Measurements from ENCODE around the gene SAA1. TPM values are rescaled to one million over a fixed set of nuclear protein-coding genes. Genes with fewer than 3 reads are reported as not detected.

SAA1 gene
- total RNA-seq, 1 experiment from 2014 or later = 7.9 TPM

GRCh38 chr11:18271206-18271605 is 5.1 kb downstream of the SAA1 start:
- intact Hi-C loops (cut with micrococcal nuclease; ENCODE audit: unreplicated experiment) (no loop called here), in situ Hi-C loops (cut with HindIII; ENCODE audit: low pct_unique_long_range_greater_than_20kb, low sequenced_read_pairs) (no loop called here)
- H3K4me3 ChIP-seq (ENCODE audit: low read depth in 2 of 2, low read length in 2 of 2) = no peak overlapping the region
- no peaks in the 10 kb centered on the region for H3K9me3 ChIP-seq (ENCODE audit: control insufficient read depth, insufficient read depth, low read depth, low read length)
- CTCF ChIA-PET = no interaction called here
- no peak overlapping the region for H3K27ac ChIP-seq (ENCODE audit: low read length)
- POLR2A ChIA-PET = no interaction called here
- no peaks in the 10 kb centered on the region for H3K4me1 ChIP-seq (ENCODE audit: control insufficient read depth, insufficient read depth, low read length)
- no peak for ATAC-seq
- TF ChIP-seq CTCF (IDR thresholded peaks at IDR 0.05) = no peak
- TF ChIP-seq REST (IDR thresholded peaks at IDR 0.05; ENCODE audit: insufficient read depth in 1 of 2, low read depth in 2 of 2, low read length in 1 of 2) = no peak
- no peak for TF ChIP-seq SIN3A (IDR thresholded peaks at IDR 0.05; ENCODE audit: borderline replicate concordance, insufficient read depth, low read depth, low read length)
- TF ChIP-seq TCF7L2 (IDR thresholded peaks at IDR 0.05; ENCODE audit: low read depth, low read length) = no peak
- no peaks in the 10 kb centered on the region for H3K36me3 ChIP-seq (ENCODE audit: control insufficient read depth, insufficient read depth, low read length)
- H3K27me3 ChIP-seq (ENCODE audit: control insufficient read depth, insufficient read depth, low read length) = no peaks in the 10 kb centered on the region
- no TSS peak for BruUV-seq (replicated peaks)
- DNase-seq (ENCODE audit: low read depth, low spot score) = no peak

- ChIA-PET CTCF (no interaction called here), POLR2A (no interaction called here)
- no peaks in the 10 kb centered on the region for H3K9me3 ChIP-seq (ENCODE audit: control insufficient read depth, insufficient read depth, low read depth, low read length)
- H3K4me3 ChIP-seq (ENCODE audit: low read depth in 2 of 2, low read length in 2 of 2) = no peak overlapping the region
- no peaks in the 10 kb centered on the region for H3K27me3 ChIP-seq (ENCODE audit: control insufficient read depth, insufficient read depth, low read length)
- no TSS peak for BruUV-seq (replicated peaks)
- no peak for TF ChIP-seq REST (IDR thresholded peaks at IDR 0.05; ENCODE audit: insufficient read depth in 1 of 2, low read depth in 2 of 2, low read length in 1 of 2)
- no peak for TF ChIP-seq TCF7L2 (IDR thresholded peaks at IDR 0.05; ENCODE audit: low read depth, low read length)
- TF ChIP-seq POLR2AphosphoS5 (IDR thresholded peaks at IDR 0.05; ENCODE audit: low read depth, low read length) = no peak
- TF ChIP-seq CTCF (IDR thresholded peaks at IDR 0.05) = no peak
- TF ChIP-seq SIN3A (IDR thresholded peaks at IDR 0.05; ENCODE audit: borderline replicate concordance, insufficient read depth, low read depth, low read length) = no peak
- in situ Hi-C loops (cut with HindIII; ENCODE audit: low pct_unique_long_range_greater_than_20kb, low sequenced_read_pairs) = no loop called here
- intact Hi-C loops (cut with micrococcal nuclease; ENCODE audit: unreplicated experiment) = no loop called here
- DNase-seq (ENCODE audit: low read depth, low spot score) (no peak), ATAC-seq (no peak)
- H3K36me3 ChIP-seq (ENCODE audit: control insufficient read depth, insufficient read depth, low read length) = no peaks in the 10 kb centered on the region; the same call in 1 of the 2 replicates
- H3K27ac ChIP-seq (ENCODE audit: low read length) = no peak overlapping the region
- no peaks in the 10 kb centered on the region for H3K4me1 ChIP-seq (ENCODE audit: control insufficient read depth, insufficient read depth, low read length)
Observed at GRCh38 chr11:18277565-18278271, 11.7 kb downstream of the SAA1 start.
